Panc1 (cell line): ENCODE data around the gene UNC13A. TPM values are rescaled to one million over a fixed set of nuclear protein-coding genes. Genes with fewer than 3 reads are reported as not detected.

ENCODE experiments used
- ATAC-seq: fragments of 200-7000 bp; cut with Tn5 transposase; 2 replicates; pipeline ENCODE4 v1.9.1; 2020; ENCODE audit warnings: mild to moderate bottlenecking, moderate library complexity
- BruUV-seq: library from RNA; stranded (reverse); fragments of 400-500 nt; replicated peaks from 2 replicates; lab custom pipeline; 2021; lab: Mats Ljungman, UMichigan
- CTCF ChIA-PET: fragments of 300-600 bp; sonication (Branson Sonifier 250); formaldehyde crosslinking; loops from one replicate; lab custom pipeline; 2022; ENCODE audit warnings: antibody characterized with exemption; lab: Charles Lee
- POLR2A ChIA-PET: fragments of 300-600 bp; sonication (Branson Sonifier 250); formaldehyde crosslinking; loops from one replicate; lab custom pipeline; 2022; ENCODE audit warnings: antibody characterized with exemption; lab: Charles Lee
- DNase-seq: peaks from one replicate; pipeline ENCODE4 v3.0.0-alpha.2; 2010; ENCODE audit warnings: low read depth, low spot score
- H3K27ac ChIP-seq: 2 replicates; pipeline ENCODE4 v1.5.1; 2011; ENCODE audit warnings: mild to moderate bottlenecking, low read length, inconsistent platforms
- H3K27me3 ChIP-seq: fragments of 200-500 bp; sonication (Bioruptor generic); 2 replicates; pipeline ENCODE4 v1.6.0; 2014; ENCODE audit warnings: low read length, inconsistent platforms; ENCODE audit not compliant: control insufficient read depth, insufficient read depth
- H3K36me3 ChIP-seq: fragments of 200-500 bp; sonication (Bioruptor generic); 2 replicates; pipeline ENCODE4 v1.5.1; 2014; ENCODE audit warnings: inconsistent platforms, mild to moderate bottlenecking, low read length, moderate library complexity; ENCODE audit not compliant: control insufficient read depth, insufficient read depth
- H3K4me1 ChIP-seq: 2 replicates; pipeline ENCODE4 v1.5.1; 2011; ENCODE audit warnings: inconsistent platforms, mild to moderate bottlenecking, low read length, moderate library complexity; ENCODE audit not compliant: control insufficient read depth, insufficient read depth
- H3K4me3 ChIP-seq, 2 experiments: 2 replicates each; pipeline ENCODE4 v1.5.1; 2011 to 2012; ENCODE audit warnings: low read depth in 2 of 2, low read length in 2 of 2, mild to moderate bottlenecking in 2 of 2, inconsistent platforms in 1 of 2, moderate library complexity in 1 of 2
- H3K9me3 ChIP-seq: fragments of 200-500 bp; sonication (Bioruptor generic); 2 replicates; pipeline ENCODE4 v1.5.1; 2014; ENCODE audit warnings: low read depth, mild to moderate bottlenecking, inconsistent platforms, low read length, moderate library complexity; ENCODE audit not compliant: control insufficient read depth, insufficient read depth
- CTCF ChIP-seq: fragments of 450-650 bp; IDR thresholded peaks from 2 replicates; pipeline ENCODE4 v1.5.1; 2017; ENCODE audit warnings: mild to moderate bottlenecking
- POLR2AphosphoS5 ChIP-seq: IDR thresholded peaks from 2 replicates; pipeline ENCODE4 v1.6.1; 2012; ENCODE audit warnings: mild to moderate bottlenecking, low read depth, low read length, moderate library complexity
- SIN3A ChIP-seq: IDR thresholded peaks from 2 replicates; pipeline ENCODE4 v1.6.1; 2012; ENCODE audit warnings: low read depth, mild to moderate bottlenecking, low read length, moderate library complexity, borderline replicate concordance; ENCODE audit not compliant: insufficient read depth
- TCF7L2 ChIP-seq: IDR thresholded peaks from 2 replicates; pipeline ENCODE4 v1.6.1; 2011; ENCODE audit warnings: mild to moderate bottlenecking, low read depth, low read length, inconsistent platforms
- in situ Hi-C: cut with HindIII; loops from 2 replicates; pipeline ENCODE4 v1.10.0; 2016; ENCODE audit warnings: low sequenced_read_pairs, low pct_unique_long_range_greater_than_20kb
- intact Hi-C: fragments of 100-400 bp; cut with micrococcal nuclease; formaldehyde crosslinking; loops from one replicate; pipeline ENCODE4 v1.10.0; 2022; ENCODE audit not compliant: unreplicated experiment
- total RNA-seq: library from RNA; stranded (reverse); gene quantifications from one replicate; pipeline ENCODE4 v1.2.1, GENCODE V29; 2021; ENCODE audit not compliant: unreplicated experiment
- TF ChIP-seq, protein P1 (sequence below), 2 experiments: IDR thresholded peaks; 2 replicates each; pipeline ENCODE4 v1.6.1; 2011 to 2012; ENCODE audit warnings: low read depth in 2 of 2, control low read depth in 1 of 2, low read length in 1 of 2, mild to moderate bottlenecking in 1 of 2, moderate library complexity in 1 of 2; ENCODE audit not compliant: insufficient read depth in 1 of 2

UNC13A gene
- total RNA-seq, 1 experiment from 2014 or later, result 0.46 TPM

DNA sequence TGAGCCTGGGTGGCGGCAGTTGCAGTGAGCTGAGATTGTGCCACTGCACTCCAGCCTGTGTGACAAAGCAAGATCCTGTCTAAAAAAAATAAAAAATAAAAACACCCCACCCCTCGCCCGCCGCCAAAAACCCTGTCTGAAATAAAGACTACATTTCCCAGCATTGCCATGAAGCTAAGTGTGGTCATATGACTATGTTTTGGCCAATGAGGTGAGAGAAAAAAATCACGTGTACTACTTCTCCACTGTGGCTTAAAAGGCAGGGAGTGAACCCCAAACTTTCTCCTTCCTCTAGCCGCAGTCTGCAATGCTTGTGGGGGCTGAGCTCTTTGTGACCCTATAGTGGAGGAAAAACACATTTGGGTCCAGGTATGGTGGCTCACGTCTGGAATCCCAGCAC, 77.8 kb downstream of the UNC13A start:
- Histone ChIP-seq H3K4me3 (no peak overlapping the region), H3K27me3 (no peaks in the 10 kb centered on the region), H3K4me1 (no peaks in the 10 kb centered on the region), H3K9me3 (no peaks in the 10 kb centered on the region), H3K36me3 (no peaks in the 10 kb centered on the region), H3K27ac (no peak overlapping the region)
- CTCF ChIA-PET, result no interaction called here
- no TSS peak for BruUV-seq
- POLR2A ChIA-PET, result no interaction called here
- TF ChIP-seq SIN3A (no peak), CTCF (no peak), TCF7L2 (no peak), POLR2AphosphoS5 (no peak)
- TF ChIP-seq, protein P1, sequence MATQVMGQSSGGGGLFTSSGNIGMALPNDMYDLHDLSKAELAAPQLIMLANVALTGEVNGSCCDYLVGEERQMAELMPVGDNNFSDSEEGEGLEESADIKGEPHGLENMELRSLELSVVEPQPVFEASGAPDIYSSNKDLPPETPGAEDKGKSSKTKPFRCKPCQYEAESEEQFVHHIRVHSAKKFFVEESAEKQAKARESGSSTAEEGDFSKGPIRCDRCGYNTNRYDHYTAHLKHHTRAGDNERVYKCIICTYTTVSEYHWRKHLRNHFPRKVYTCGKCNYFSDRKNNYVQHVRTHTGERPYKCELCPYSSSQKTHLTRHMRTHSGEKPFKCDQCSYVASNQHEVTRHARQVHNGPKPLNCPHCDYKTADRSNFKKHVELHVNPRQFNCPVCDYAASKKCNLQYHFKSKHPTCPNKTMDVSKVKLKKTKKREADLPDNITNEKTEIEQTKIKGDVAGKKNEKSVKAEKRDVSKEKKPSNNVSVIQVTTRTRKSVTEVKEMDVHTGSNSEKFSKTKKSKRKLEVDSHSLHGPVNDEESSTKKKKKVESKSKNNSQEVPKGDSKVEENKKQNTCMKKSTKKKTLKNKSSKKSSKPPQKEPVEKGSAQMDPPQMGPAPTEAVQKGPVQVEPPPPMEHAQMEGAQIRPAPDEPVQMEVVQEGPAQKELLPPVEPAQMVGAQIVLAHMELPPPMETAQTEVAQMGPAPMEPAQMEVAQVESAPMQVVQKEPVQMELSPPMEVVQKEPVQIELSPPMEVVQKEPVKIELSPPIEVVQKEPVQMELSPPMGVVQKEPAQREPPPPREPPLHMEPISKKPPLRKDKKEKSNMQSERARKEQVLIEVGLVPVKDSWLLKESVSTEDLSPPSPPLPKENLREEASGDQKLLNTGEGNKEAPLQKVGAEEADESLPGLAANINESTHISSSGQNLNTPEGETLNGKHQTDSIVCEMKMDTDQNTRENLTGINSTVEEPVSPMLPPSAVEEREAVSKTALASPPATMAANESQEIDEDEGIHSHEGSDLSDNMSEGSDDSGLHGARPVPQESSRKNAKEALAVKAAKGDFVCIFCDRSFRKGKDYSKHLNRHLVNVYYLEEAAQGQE (IDR thresholded peaks at IDR 0.05; ENCODE audit: insufficient read depth in 1 of 2, low read depth in 2 of 2, low read length in 1 of 2), result no peak
- no peak for ATAC-seq
- intact Hi-C loops, result no loop called here
- DNase-seq, result no peak
- in situ Hi-C loops, result no loop called here

GRCh38 chr19:17607936-17608335, 80.2 kb downstream of the UNC13A start:
- Histone ChIP-seq H3K36me3 (no peaks in the 10 kb centered on the region), H3K4me1 (no peaks in the 10 kb centered on the region), H3K27ac (no peak overlapping the region), H3K9me3 (no peaks in the 10 kb centered on the region), H3K27me3 (no peaks in the 10 kb centered on the region), H3K4me3 (no peak overlapping the region)
- TF ChIP-seq SIN3A (no peak), POLR2AphosphoS5 (no peak), TCF7L2 (no peak), CTCF (no peak)
- TF ChIP-seq, protein P1 (IDR thresholded peaks at IDR 0.05; ENCODE audit: insufficient read depth in 1 of 2, low read depth in 2 of 2, low read length in 1 of 2), result no peak
- no peak for DNase-seq
- ATAC-seq, result no peak
- intact Hi-C loops, result no loop called here
- in situ Hi-C loops, result no loop called here
- POLR2A ChIA-PET, result interaction anchor here (0.6 kb wide), 2 partner anchors 26 to 154 kb away, joined by 3 to 4 read pairs; no protein-coding TSS in a partner anchor
- BruUV-seq, result no TSS peak
- CTCF ChIA-PET, result interaction anchor here (0.8 kb wide), 1 partner anchor 159 kb away, joined by 3 read pairs; no protein-coding TSS in a partner anchor
